HEK293 (cell line): Measurements from ENCODE around the gene ANGPTL4.

Source experiments
- CTCF ChIA-PET: fragments of 350-600 bp; formaldehyde crosslinking; extraction: SDS; loops from one replicate; lab custom pipeline; 2021; ENCODE audit warnings: antibody characterized with exemption; lab: Yijun Ruan, JAX
- POLR2A ChIA-PET: fragments of 300-600 bp; formaldehyde crosslinking; extraction: SDS; loops from one replicate; lab custom pipeline; 2020; ENCODE audit warnings: antibody characterized with exemption, inconsistent platforms; lab: Yijun Ruan, JAX
- H3K27ac ChIP-seq: fragments of 200-500 bp; sonication (Bioruptor generic); 2 replicates; pipeline ENCODE4 v1.5.1; 2014; ENCODE audit warnings: low read depth, low read length, control low read depth, inconsistent platforms; ENCODE audit errors: extremely low read depth
- H3K36me3 ChIP-seq, 2 experiments: fragments of 200-500 bp in 1 of 2; sonication (Bioruptor generic) in 1 of 2; 1 replicate in 1 of 2; 2 replicates in 1 of 2; pipeline ENCODE4 v1.5.1; 2014 to 2017; ENCODE audit warnings: inconsistent platforms in 2 of 2, low read length in 2 of 2; ENCODE audit not compliant: control insufficient read depth in 2 of 2, insufficient read depth in 1 of 2
- H3K4me1 ChIP-seq: fragments of 200-500 bp; sonication (Bioruptor generic); 2 replicates; pipeline ENCODE4 v1.5.1; 2014; ENCODE audit warnings: mild to moderate bottlenecking, low read length, inconsistent platforms; ENCODE audit not compliant: control insufficient read depth, insufficient read depth
- H3K4me3 ChIP-seq: 2 replicates; pipeline ENCODE4 v1.5.1; 2011; ENCODE audit warnings: low read depth, mild to moderate bottlenecking, control low read depth, low read length, moderate library complexity
- H3K9me3 ChIP-seq: fragments of 200-500 bp; sonication (Bioruptor generic); 2 replicates; pipeline ENCODE4 v1.5.1; 2014; ENCODE audit warnings: low read depth, low read length, inconsistent platforms; ENCODE audit not compliant: control insufficient read depth, insufficient read depth
- ATF2 ChIP-seq: fragments of 450-650 bp; formaldehyde crosslinking; IDR thresholded peaks from 2 replicates; pipeline ENCODE4 v1.5.1; 2016; ENCODE audit warnings: missing biosample characterization, missing genetic modification characterization, low read depth
- PBX3 ChIP-seq: sonication (generic); formaldehyde crosslinking; IDR thresholded peaks from 2 replicates; pipeline ENCODE4 v1.8.1; 2022; ENCODE audit warnings: mild to moderate bottlenecking, moderate library complexity, missing genetic modification reagents
- TRIM28 ChIP-seq: IDR thresholded peaks from 2 replicates; pipeline ENCODE4 v1.6.1; 2011; ENCODE audit warnings: low read length, control low read depth, borderline replicate concordance
- ZFHX2 ChIP-seq: fragments of 450-650 bp; formaldehyde crosslinking; conservative IDR thresholded peaks from 2 replicates; pipeline ENCODE4 v1.5.1; 2016; ENCODE audit warnings: missing biosample characterization, missing genetic modification characterization
- ZNF341 ChIP-seq: fragments of 450-650 bp; formaldehyde crosslinking; IDR thresholded peaks from 2 replicates; pipeline ENCODE4; 2016; ENCODE audit warnings: low read depth, missing biosample characterization, missing genetic modification characterization
- ZNF394 ChIP-seq: fragments of 450-650 bp; formaldehyde crosslinking; IDR thresholded peaks from 2 replicates; pipeline ENCODE4 v1.5.1; 2016; ENCODE audit warnings: missing biosample characterization, missing genetic modification characterization, mild to moderate bottlenecking, moderate library complexity, borderline replicate concordance
- ZNF654 ChIP-seq: fragments of 450-650 bp; formaldehyde crosslinking; IDR thresholded peaks from 2 replicates; pipeline ENCODE4 v1.5.1; 2016; ENCODE audit warnings: low read depth, missing biosample characterization, missing genetic modification characterization
- ZNF664 ChIP-seq: fragments of 450-650 bp; formaldehyde crosslinking; IDR thresholded peaks from 2 replicates; pipeline ENCODE4 v1.5.1; 2016; ENCODE audit warnings: missing biosample characterization, missing genetic modification characterization
- ZSCAN18 ChIP-seq: fragments of 450-650 bp; formaldehyde crosslinking; IDR thresholded peaks from 2 replicates; pipeline ENCODE4 v1.5.1; 2016; ENCODE audit warnings: missing biosample characterization, missing genetic modification characterization
- TF ChIP-seq, protein P1 (sequence below): fragments of 450-650 bp; formaldehyde crosslinking; IDR thresholded peaks from 2 replicates; pipeline ENCODE4 v1.5.1; 2016; ENCODE audit warnings: missing biosample characterization, missing genetic modification characterization

ANGPTL4 gene

DNA sequence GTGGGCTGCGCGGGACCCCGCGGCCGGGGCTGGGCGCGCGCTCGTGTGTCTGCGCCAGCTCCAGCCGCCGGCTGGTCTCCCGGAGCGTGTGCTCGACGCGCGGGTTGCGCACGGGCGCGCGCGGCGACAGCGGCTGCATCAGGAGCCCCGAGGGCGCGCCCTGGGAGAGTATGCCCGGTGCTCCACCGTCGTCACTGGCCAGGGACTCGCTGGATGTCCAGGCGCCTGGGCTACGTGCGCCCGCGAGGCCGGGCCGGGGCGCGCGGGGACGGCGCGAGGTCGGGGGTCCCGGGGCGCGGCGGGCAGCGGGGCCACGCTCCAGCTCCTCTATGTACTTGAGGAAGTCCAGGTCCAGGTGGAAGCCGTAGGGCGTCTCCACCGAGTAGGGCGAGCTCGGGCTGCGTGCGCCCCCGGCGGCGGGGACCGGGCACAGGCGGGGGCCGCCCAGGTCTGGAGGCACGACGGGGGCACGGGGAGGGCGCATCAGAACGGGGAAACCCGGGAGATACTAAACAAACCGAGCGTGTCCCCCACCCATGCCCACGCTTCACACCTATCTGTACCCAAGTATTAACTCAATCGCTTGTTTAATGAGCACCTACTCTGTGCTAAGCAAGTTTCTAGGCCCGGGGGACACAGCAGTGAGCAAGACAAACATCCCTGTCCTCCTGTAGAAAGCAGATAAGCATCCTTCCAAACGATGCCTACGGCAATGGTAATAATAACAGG, 28.4 kb upstream of the ANGPTL4 start:
- 0 out of 2 replicates have a peak, but pooled peaks have one; percentile 29 for TF ChIP-seq PBX3 (CRISPR knock-in tag)
- no peak for TF ChIP-seq ZNF654
- peak; percentile 95 for TF ChIP-seq ZNF664 (tag by site-specific recombination)
- TF ChIP-seq, protein P1, sequence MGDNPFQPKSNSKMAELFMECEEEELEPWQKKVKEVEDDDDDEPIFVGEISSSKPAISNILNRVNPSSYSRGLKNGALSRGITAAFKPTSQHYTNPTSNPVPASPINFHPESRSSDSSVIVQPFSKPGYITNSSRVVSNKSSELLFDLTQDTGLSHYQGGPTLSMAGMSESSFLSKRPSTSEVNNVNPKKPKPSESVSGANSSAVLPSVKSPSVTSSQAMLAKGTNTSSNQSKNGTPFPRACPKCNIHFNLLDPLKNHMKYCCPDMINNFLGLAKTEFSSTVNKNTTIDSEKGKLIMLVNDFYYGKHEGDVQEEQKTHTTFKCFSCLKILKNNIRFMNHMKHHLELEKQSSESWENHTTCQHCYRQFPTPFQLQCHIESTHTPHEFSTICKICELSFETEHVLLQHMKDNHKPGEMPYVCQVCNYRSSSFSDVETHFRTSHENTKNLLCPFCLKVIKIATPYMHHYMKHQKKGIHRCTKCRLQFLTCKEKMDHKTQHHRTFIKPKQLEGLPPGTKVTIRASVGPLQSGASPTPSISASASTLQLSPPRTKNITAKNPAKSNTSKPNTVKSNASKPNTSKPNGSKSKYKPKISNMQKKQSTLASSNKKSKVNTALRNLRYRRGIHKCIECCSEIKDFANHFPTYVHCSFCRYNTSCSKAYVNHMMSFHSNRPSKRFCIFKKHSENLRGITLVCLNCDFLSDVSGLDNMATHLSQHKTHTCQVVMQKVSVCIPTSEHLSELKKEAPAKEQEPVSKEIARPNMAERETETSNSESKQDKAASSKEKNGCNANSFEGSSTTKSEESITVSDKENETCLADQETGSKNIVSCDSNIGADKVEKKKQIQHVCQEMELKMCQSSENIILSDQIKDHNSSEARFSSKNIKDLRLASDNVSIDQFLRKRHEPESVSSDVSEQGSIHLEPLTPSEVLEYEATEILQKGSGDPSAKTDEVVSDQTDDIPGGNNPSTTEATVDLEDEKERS (tag by site-specific recombination), result no peak
- ChIA-PET CTCF (interaction anchor here (0.7 to 1.1 kb wide), 4 partner anchors 11 to 243 kb away, joined by 3 to 4 read pairs (median 3); no protein-coding TSS in a partner anchor), POLR2A (interaction anchor here (1.1 to 2.9 kb wide), 2 partner anchors 11 to 14 kb away, joined by 4 to 22 read pairs; partner anchors contain the start of genes NDUFA7 and RPS28)
- no peaks in the 10 kb centered on the region for H3K9me3 ChIP-seq
- H3K27ac ChIP-seq, result peak overlapping the region; percentile 21; the same call in 1 of the 2 replicates
- no peaks in the 10 kb centered on the region; the same call in 1 of the 2 replicates for H3K4me1 ChIP-seq
- peak overlapping the region; percentile 31 for H3K4me3 ChIP-seq
- no peaks in the 10 kb centered on the region for H3K36me3 ChIP-seq

DNA sequence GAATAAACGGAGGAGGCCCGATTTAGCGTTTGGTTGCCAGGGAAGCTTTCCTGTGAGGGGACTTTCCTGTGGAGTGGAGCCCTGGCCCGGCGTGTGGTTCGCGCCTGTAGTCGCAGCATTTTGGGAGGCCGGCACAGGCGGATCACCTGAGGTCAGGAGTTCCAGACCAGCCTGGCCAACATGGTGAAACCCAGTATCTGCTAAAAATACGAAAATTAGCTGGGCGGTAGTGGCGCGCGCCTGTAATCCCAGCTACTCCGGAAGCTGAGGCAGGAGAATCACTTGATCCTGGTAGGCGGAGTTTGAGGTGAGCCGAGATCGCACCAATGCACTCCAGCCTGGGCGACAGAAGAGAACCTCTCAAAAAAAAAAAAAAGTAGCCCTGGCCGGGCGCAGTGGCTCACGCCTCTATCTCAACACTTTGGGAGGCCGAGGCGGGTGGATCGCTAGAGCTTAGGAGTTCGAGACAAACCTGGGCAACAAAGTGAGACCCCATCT, 27.8 kb upstream of the ANGPTL4 start:
- ChIA-PET POLR2A (interaction anchor here (1.1 to 2.9 kb wide), 3 partner anchors 12 to 15 kb away, joined by 3 to 22 read pairs (median 4); partner anchors contain the start of genes NDUFA7 and RPS28), CTCF (interaction anchor here (0.7 to 1.1 kb wide), 3 partner anchors 12 to 242 kb away, joined by 3 read pairs; no protein-coding TSS in a partner anchor)
- H3K9me3 ChIP-seq, result no peaks in the 10 kb centered on the region
- no peak overlapping the region for H3K4me3 ChIP-seq
- no peak overlapping the region for H3K27ac ChIP-seq
- H3K4me1 ChIP-seq, result no peaks in the 10 kb centered on the region; the same call in 1 of the 2 replicates
- H3K36me3 ChIP-seq, result no peaks in the 10 kb centered on the region
- TF ChIP-seq ZFHX2 (no peak), ZNF394 (peak; percentile 42; the same call in 1 of the 2 replicates)

DNA sequence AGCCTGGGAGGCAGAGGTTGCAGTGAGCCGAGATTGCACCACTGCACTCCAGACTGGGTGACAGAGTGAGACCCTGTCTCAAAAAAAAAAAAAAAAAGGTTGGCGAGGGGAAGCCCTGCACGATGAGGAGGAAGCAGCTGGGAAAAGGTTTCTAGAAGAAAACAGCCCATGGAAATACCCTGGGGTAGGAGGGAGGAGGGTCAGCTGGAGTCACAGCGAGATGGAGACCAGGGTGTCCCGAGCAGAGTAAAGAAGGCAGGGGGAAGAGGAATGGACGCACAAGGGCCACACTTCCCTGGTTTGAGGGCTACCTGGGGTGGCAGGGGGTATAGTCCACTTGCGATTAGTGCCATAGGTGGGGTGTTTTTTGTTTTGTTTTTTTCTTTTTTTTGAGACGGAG, 27.3 kb upstream of the ANGPTL4 start:
- TF ChIP-seq ZNF341 (tag by site-specific recombination), result peak; percentile 51; the same call in 1 of the 2 replicates
- no peak for TF ChIP-seq ZSCAN18 (tag by site-specific recombination)
- TF ChIP-seq TRIM28, result no peak
- no peak for TF ChIP-seq ATF2
- Histone ChIP-seq H3K36me3 (no peaks in the 10 kb centered on the region), H3K4me1 (no peaks in the 10 kb centered on the region; the same call in 1 of the 2 replicates), H3K4me3 (no peak overlapping the region), H3K9me3 (no peaks in the 10 kb centered on the region), H3K27ac (no peak overlapping the region)
- POLR2A ChIA-PET, result interaction anchor here (1.1 kb wide), 2 partner anchors 12 to 14 kb away, joined by 3 to 4 read pairs; no protein-coding TSS in a partner anchor
- CTCF ChIA-PET, result interaction anchor here (0.6 to 1.1 kb wide), 3 partner anchors 11 to 250 kb away, joined by 3 read pairs; no protein-coding TSS in a partner anchor
